IMR-90 (cell line): Measurements from ENCODE around the gene ENOX1. TPM values are rescaled to one million over a fixed set of nuclear protein-coding genes. Genes with fewer than 3 reads are reported as not detected.

ENCODE experiments used
- ATAC-seq: fragments of 200-7000 bp; cut with Tn5 transposase; 2 replicates; pipeline ENCODE4 v1.9.1; 2020; ENCODE audit warnings: low read depth, mild to moderate bottlenecking, moderate library complexity
- BruUV-seq: library from RNA; stranded (reverse); fragments of 400-500 nt; replicated peaks from 2 replicates; lab custom pipeline; 2021; lab: Mats Ljungman, UMichigan
- CTCF ChIA-PET: fragments of 300-600 bp; formaldehyde crosslinking; extraction: SDS; loops from one replicate; lab custom pipeline; 2021; ENCODE audit warnings: antibody characterized with exemption; lab: Yijun Ruan, JAX
- POLR2A ChIA-PET: fragments of 300-600 bp; sonication (Branson Sonifier 250); formaldehyde crosslinking; loops from one replicate; lab custom pipeline; 2022; ENCODE audit warnings: antibody characterized with exemption; ENCODE audit not compliant: unreplicated experiment; lab: Charles Lee
- DNase-seq: peaks from one replicate; pipeline ENCODE4 v3.0.0; 2013
- H2AFZ ChIP-seq: replicated peaks from 2 replicates; pipeline ENCODE3; 2013; ENCODE audit warnings: low read length, mild to moderate bottlenecking; ENCODE audit not compliant: poor library complexity
- H2AK5ac ChIP-seq: 2 replicates; pipeline ENCODE4 v1.6.1; 2013; ENCODE audit warnings: low read depth, low read length, inconsistent platforms
- H2AK9ac ChIP-seq: replicated peaks from 2 replicates; pipeline ENCODE3; 2013; ENCODE audit warnings: mild to moderate bottlenecking, low read depth, low read length, moderate library complexity; ENCODE audit not compliant: poor library complexity
- H2BK120ac ChIP-seq: 2 replicates; pipeline ENCODE4 v1.6.1; 2013; ENCODE audit warnings: low read depth, low read length, inconsistent platforms
- H2BK15ac ChIP-seq: 3 replicates; pipeline ENCODE4 v1.6.1; 2013; ENCODE audit warnings: low read depth, low read length, inconsistent platforms
- H2BK20ac ChIP-seq: 2 replicates; pipeline ENCODE4 v1.6.1; 2013; ENCODE audit warnings: low read depth, mild to moderate bottlenecking, inconsistent platforms, low read length, moderate library complexity
- H2BK5ac ChIP-seq: 2 replicates; pipeline ENCODE4 v1.6.1; 2013; ENCODE audit warnings: mild to moderate bottlenecking, low read depth, low read length, inconsistent platforms; ENCODE audit not compliant: poor library complexity, severe bottlenecking
- H3K14ac ChIP-seq: replicated peaks from 2 replicates; pipeline ENCODE4 v1.6.1; 2013; ENCODE audit warnings: low read depth, low read length, inconsistent platforms
- H3K18ac ChIP-seq: 2 replicates; pipeline ENCODE4 v1.6.1; 2013; ENCODE audit warnings: low read depth, low read length, control low read depth
- H3K23ac ChIP-seq: 2 replicates; pipeline ENCODE4 v1.6.1; 2013; ENCODE audit warnings: low read depth, low read length, inconsistent platforms
- H3K27ac ChIP-seq: 2 replicates; pipeline ENCODE4 v1.5.1; 2013; ENCODE audit warnings: mild to moderate bottlenecking, control low read depth, low read length; ENCODE audit not compliant: insufficient read depth
- H3K27me3 ChIP-seq: 2 replicates; pipeline ENCODE4 v1.6.1; 2013; ENCODE audit warnings: low read length; ENCODE audit not compliant: control insufficient read depth, insufficient read depth
- H3K36me3 ChIP-seq: 2 replicates; pipeline ENCODE4 v1.6.1; 2013; ENCODE audit warnings: low read length, mixed read lengths; ENCODE audit not compliant: control insufficient read depth, insufficient read depth
- H3K4ac ChIP-seq: 2 replicates; pipeline ENCODE4 v1.6.1; 2013; ENCODE audit warnings: low read depth, low read length, inconsistent platforms
- H3K4me1 ChIP-seq: 2 replicates; pipeline ENCODE4 v1.6.1; 2013; ENCODE audit warnings: low read length, mixed read lengths; ENCODE audit not compliant: control insufficient read depth, insufficient read depth
- H3K4me2 ChIP-seq: 2 replicates; pipeline ENCODE4 v1.6.1; 2013; ENCODE audit warnings: low read depth, mild to moderate bottlenecking, control low read depth, low read length, moderate library complexity
- H3K4me3 ChIP-seq: 2 replicates; pipeline ENCODE4 v1.5.1; 2013; ENCODE audit warnings: low read depth, mild to moderate bottlenecking, control low read depth, low read length, moderate library complexity; ENCODE audit not compliant: insufficient read depth
- H3K56ac ChIP-seq: 2 replicates; pipeline ENCODE4 v1.6.1; 2013; ENCODE audit warnings: low read length, inconsistent platforms; ENCODE audit not compliant: insufficient read depth; ENCODE audit errors: extremely low read depth
- H3K79me1 ChIP-seq, 2 experiments: 2 replicates each; pipeline ENCODE4 v1.6.1; 2013; ENCODE audit warnings: low read length in 2 of 2, inconsistent platforms in 1 of 2, low read depth in 1 of 2
- H3K9ac ChIP-seq: 2 replicates; pipeline ENCODE4 v1.6.1; 2013; ENCODE audit warnings: low read depth, low read length, control low read depth
- H3K9me1 ChIP-seq: 2 replicates; pipeline ENCODE4 v1.6.1; 2013; ENCODE audit warnings: low read length, inconsistent platforms; ENCODE audit not compliant: insufficient read depth
- H3K9me3 ChIP-seq: 2 replicates; pipeline ENCODE4 v1.6.1; 2013; ENCODE audit warnings: low read length; ENCODE audit not compliant: control insufficient read depth, insufficient read depth
- H4K20me1 ChIP-seq: 2 replicates; pipeline ENCODE4 v1.6.1; 2013; ENCODE audit warnings: low read length, inconsistent platforms; ENCODE audit not compliant: insufficient read depth
- H4K5ac ChIP-seq: 2 replicates; pipeline ENCODE4 v1.6.1; 2013; ENCODE audit warnings: mild to moderate bottlenecking, low read depth, low read length, control low read depth
- H4K8ac ChIP-seq, 2 experiments: 2 replicates each; pipeline ENCODE4 v1.6.1; 2013; ENCODE audit warnings: low read depth in 2 of 2, low read length in 2 of 2, control low read depth in 1 of 2, inconsistent platforms in 1 of 2
- H4K91ac ChIP-seq: 2 replicates; pipeline ENCODE4 v1.6.1; 2013; ENCODE audit warnings: low read depth, low read length, inconsistent platforms; ENCODE audit not compliant: insufficient read depth
- CHD1 ChIP-seq: IDR thresholded peaks from 2 replicates; pipeline ENCODE4 v1.6.1; 2012; ENCODE audit warnings: low read depth, low read length, improper control_type of control experiment
- CTCF ChIP-seq: conservative IDR thresholded peaks from 2 replicates; pipeline ENCODE4 v1.5.1; 2012; ENCODE audit warnings: mild to moderate bottlenecking, low read depth, low read length, improper control_type of control experiment
- MXI1 ChIP-seq: IDR thresholded peaks from 2 replicates; pipeline ENCODE4 v1.6.1; 2012; ENCODE audit warnings: low read depth, mild to moderate bottlenecking, low read length, moderate library complexity, borderline replicate concordance
- POLR2A ChIP-seq: IDR thresholded peaks from 2 replicates; pipeline ENCODE4 v1.6.1; 2012; ENCODE audit warnings: mild to moderate bottlenecking, low read depth, low read length
- RAD21 ChIP-seq: IDR thresholded peaks from 2 replicates; pipeline ENCODE4 v1.6.1; 2012; ENCODE audit warnings: low read length, improper control_type of control experiment
- USF2 ChIP-seq: fragments of 150-350 bp; IDR thresholded peaks from 2 replicates; pipeline ENCODE4 v1.6.1; 2017; ENCODE audit warnings: mild to moderate bottlenecking, antibody characterized with exemption, low read length, low read depth
- WGBS, 2 experiments: methylation state at CpG; one replicate each; pipeline versions ENCODE4 v1.1.5 to v1.1.7; 2013; ENCODE audit warnings: missing lambda C conversion rate in 2 of 2; ENCODE audit not compliant: insufficient read length in 1 of 2; ENCODE audit errors: extremely low coverage in 2 of 2; 5-methylcytosine and 5-hydroxymethylcytosine counted together
- dilution Hi-C: fragments of 300-500 bp; cut with HindIII; formaldehyde crosslinking; loops from one replicate; pipeline ENCODE4 v1.14.3; 2018; ENCODE audit warnings: low sequenced_read_pairs; ENCODE audit not compliant: unreplicated experiment
- in situ Hi-C: fragments of 300-500 bp; cut with MboI; formaldehyde crosslinking; loops from 3 replicates; pipeline ENCODE4 v1.14.3; 2019; ENCODE audit warnings: low sequenced_read_pairs, inconsistent platforms, mixed read lengths
- intact Hi-C: fragments of 100-400 bp; cut with micrococcal nuclease; formaldehyde crosslinking; loops from 2 replicates; pipeline ENCODE4 v1.10.0; 2022
- polyA plus RNA-seq, 3 experiments: library from polyadenylated mRNA; depleted of rRNA; stranded (reverse); fragments of >200 nt; gene quantifications; 2 replicates each; pipeline ENCODE4 v1.2.3, GENCODE V29; 2012; ENCODE audit warnings: low replicate concordance in 1 of 3
- total RNA-seq: library from RNA; depleted of rRNA; stranded (reverse); fragments of >200 nt; gene quantifications from 2 replicates; pipeline ENCODE4 v1.2.3, GENCODE V29; 2012

Gene ENOX1
- total and polyA plus RNA-seq, 2 of the 4 experiments (the other 2 are of a cell fraction) = 0.99 to 1.3 TPM

DNA sequence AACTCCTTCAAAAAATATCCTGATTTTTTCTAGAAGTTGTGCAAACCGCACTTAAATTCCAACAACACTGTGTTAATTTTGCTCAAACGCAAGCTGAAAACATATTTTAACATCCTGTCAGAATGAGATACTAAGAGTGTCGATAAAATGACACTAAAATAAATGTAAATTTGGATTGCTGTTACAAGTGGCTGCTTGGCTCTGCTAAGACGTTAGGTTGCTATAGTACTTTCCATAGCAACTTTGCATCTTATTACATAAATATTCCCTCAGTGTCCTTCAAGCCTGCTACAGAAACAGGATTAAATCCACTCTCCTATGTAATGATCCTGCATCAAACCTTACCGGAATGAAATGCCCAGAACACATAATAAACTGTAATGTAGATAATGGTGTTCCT, 471.2 kb downstream of the ENOX1 start:
- ChIA-PET POLR2A (no interaction called here), CTCF (no interaction called here)
- Histone ChIP-seq H3K4ac (no peak overlapping the region), H3K9ac (no peak overlapping the region), H2BK5ac (no peak overlapping the region), H3K27me3 (peaks cover 2% of the 10 kb centered on the region; the same call in 1 of the 2 replicates), H3K9me1 (no peaks in the 10 kb centered on the region), H2AK5ac (no peak overlapping the region), H3K18ac (no peak overlapping the region), H3K4me2 (no peak overlapping the region), H3K14ac (no peak overlapping the region), H2BK120ac (no peak overlapping the region), H3K56ac (no peak overlapping the region), H2AFZ (no peak overlapping the region), H4K91ac (no peak overlapping the region), H2BK20ac (no peak overlapping the region), H2BK15ac (no peak overlapping the region), H4K20me1 (no peaks in the 10 kb centered on the region), H4K8ac (no peak overlapping the region), H3K4me3 (no peak overlapping the region), H3K9me3 (no peaks in the 10 kb centered on the region), H3K27ac (no peak overlapping the region), H2AK9ac (no peak overlapping the region), H4K5ac (no peak overlapping the region), H3K79me1 (no peaks in the 10 kb centered on the region), H3K36me3 (no peaks in the 10 kb centered on the region), H3K4me1 (no peaks in the 10 kb centered on the region), H3K23ac (no peak overlapping the region)
- dilution Hi-C loops (no loop called here), intact Hi-C loops (no loop called here), in situ Hi-C loops (no loop called here)
- WGBS, 2 experiments = no CpG with 5 or more reads among the region's 5 CpGs
- no TSS peak for BruUV-seq
- ATAC-seq = no peak
- TF ChIP-seq CHD1 (no peak), RAD21 (no peak), POLR2A (no peak), USF2 (no peak), MXI1 (no peak), CTCF (no peak)
- no peak for DNase-seq
